GM12865 (cell line): ENCODE data around the gene GKN2.

ENCODE experiments used
- DNase-seq: peaks from one replicate; pipeline ENCODE4 v3.0.0; 2010; ENCODE audit warnings: low read depth
- H3K4me3 ChIP-seq: 2 replicates; pipeline ENCODE4 v1.5.1; 2011; ENCODE audit warnings: mild to moderate bottlenecking, low read depth, low read length, control low read depth
- CTCF ChIP-seq: IDR thresholded peaks from 2 replicates; pipeline ENCODE4 v1.5.1; 2011; ENCODE audit warnings: low read length, control low read depth, low read depth, inconsistent platforms; ENCODE audit not compliant: insufficient read depth; ENCODE audit errors: missing control alignments

GKN2 gene, protein sequence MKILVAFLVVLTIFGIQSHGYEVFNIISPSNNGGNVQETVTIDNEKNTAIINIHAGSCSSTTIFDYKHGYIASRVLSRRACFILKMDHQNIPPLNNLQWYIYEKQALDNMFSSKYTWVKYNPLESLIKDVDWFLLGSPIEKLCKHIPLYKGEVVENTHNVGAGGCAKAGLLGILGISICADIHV

GRCh38 chr2:68952887-68953521 lies at the start of gene GKN2:
Gene GKN2 (minus strand): TSS chr2:68952893. CDS start chr2:68952861, 32 bp downstream.
- DNase-seq, result no peak
- no peak for TF ChIP-seq CTCF
- H3K4me3 ChIP-seq, result no peak within 1 kb of the TSS

- TF ChIP-seq CTCF, result no peak
- no peak for DNase-seq
Observed at GRCh38 chr2:69001879-69002278, 49.2 kb upstream of the GKN2 start.

GRCh38 chr2:68997401-68997800 lies 44.7 kb upstream of the GKN2 start:
- H3K4me3 ChIP-seq, result no peak overlapping the region
- no peak for DNase-seq

More at GRCh38 chr2:69001879-69002278, 49.2 kb upstream of the GKN2 start:
- H3K4me3 ChIP-seq, result no peak overlapping the region

DNA sequence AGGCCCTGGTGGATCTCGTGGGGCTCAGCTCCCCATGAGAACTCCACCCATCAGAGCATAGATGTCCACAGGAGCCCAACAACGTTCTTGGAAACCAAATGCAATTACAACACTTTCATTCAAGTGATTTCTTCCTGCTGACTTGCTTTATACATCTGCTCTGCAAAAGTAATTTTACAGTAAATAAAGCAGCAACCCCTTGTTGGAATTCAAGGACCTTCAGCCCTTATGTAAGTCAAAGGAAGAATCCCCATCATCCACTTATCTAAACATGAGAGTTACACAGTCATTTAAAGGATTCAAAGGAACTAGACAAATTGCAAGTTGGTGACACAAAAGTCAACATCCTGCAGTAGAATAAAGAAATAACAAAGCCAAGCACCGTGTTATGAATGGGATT lies 43.2 kb upstream of the GKN2 start:
- TF ChIP-seq CTCF, result no peak
- DNase-seq, result no peak
- no peak overlapping the region for H3K4me3 ChIP-seq

More at GRCh38 chr2:68997401-68997800, 44.7 kb upstream of the GKN2 start:
- no peak for TF ChIP-seq CTCF

DNA sequence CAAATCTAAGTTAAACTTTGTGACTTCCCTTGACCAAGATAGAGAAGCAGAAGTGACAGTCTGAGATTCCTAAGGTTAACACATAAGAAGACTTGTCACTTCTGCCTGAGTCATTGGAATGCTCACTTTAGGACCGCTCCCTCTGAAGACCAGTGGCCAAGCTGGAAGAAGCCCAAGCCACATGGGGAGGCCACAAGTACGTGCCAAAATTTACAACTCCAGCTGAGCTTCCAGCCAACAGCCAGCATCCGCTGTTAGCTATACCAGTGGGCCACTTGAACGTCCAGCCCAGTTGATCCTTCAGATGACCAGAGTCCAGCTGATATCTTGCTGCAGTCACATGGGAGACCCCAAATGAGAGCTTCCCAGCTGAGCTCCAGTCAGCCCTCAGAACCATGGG lies 42.2 kb upstream of the GKN2 start:
- no peak for DNase-seq
- H3K4me3 ChIP-seq, result no peak overlapping the region
- no peak for TF ChIP-seq CTCF

- TF ChIP-seq CTCF, result no peak
- no peak for DNase-seq
- no peak overlapping the region for H3K4me3 ChIP-seq
Observed at GRCh38 chr2:68993660-68994059, 41.0 kb upstream of the GKN2 start.

DNA sequence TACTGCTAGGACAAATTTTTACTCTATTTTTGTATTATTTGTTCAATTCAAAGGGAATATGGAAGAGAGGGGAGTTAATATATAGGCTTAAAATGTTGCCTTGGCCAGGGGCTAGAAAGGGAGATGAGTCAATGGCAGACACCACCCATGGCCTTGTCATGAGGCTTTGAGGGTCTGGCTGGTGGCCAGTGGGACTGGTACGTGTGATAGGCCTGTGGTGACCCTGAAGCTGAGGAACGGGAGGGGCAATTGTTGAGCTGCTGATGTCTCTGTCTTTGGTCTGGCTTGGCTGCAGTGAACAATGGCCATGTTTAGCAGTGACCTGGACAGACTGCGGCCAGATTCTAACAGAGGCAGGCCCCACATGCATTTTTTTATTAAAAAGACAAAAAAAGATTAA lies 40.2 kb upstream of the GKN2 start:
- DNase-seq, result no peak
- no peak for TF ChIP-seq CTCF
- H3K4me3 ChIP-seq, result no peak overlapping the region
